GM21619 (cell line): ENCODE data around the gene C1QTNF1.

ENCODE experiments used
- ATAC-seq: cut with Tn5 transposase; IDR thresholded peaks from one replicate; pipeline ENCODE4 v1.9.1; 2021; ENCODE audit not compliant: unreplicated experiment

The C1QTNF1 gene

GRCh38 chr17:79090443-79091225 is 66.7 kb downstream of the C1QTNF1 start:
- no peak for ATAC-seq

GRCh38 chr17:79091226-79091670 is 67.3 kb downstream of the C1QTNF1 start:
- no peak for ATAC-seq

- no peak for ATAC-seq
These were observed 68.6 kb downstream of the C1QTNF1 start for GRCh38 chr17:79092567-79092966.

GRCh38 chr17:79093270-79093669 is 69.3 kb downstream of the C1QTNF1 start:
- ATAC-seq = no peak

GRCh38 chr17:79094261-79094660 is 70.3 kb downstream of the C1QTNF1 start:
- ATAC-seq = no peak

GRCh38 chr17:79095345-79096055 is 71.5 kb downstream of the C1QTNF1 start:
- no peak for ATAC-seq

GRCh38 chr17:79096477-79096876 is 72.5 kb downstream of the C1QTNF1 start:
- ATAC-seq = no peak

- no peak for ATAC-seq
These were observed 73.5 kb downstream of the C1QTNF1 start for GRCh38 chr17:79097226-79098055.

GRCh38 chr17:79098282-79098867 is 74.4 kb downstream of the C1QTNF1 start:
- no peak for ATAC-seq
